Measurements from ENCODE around the gene MVB12B.

- TF ChIP-seq POLR2AphosphoS5 (IDR thresholded peaks at IDR 0.05; ENCODE audit: low read depth, low read length) = no peak
- TF ChIP-seq, protein P1, sequence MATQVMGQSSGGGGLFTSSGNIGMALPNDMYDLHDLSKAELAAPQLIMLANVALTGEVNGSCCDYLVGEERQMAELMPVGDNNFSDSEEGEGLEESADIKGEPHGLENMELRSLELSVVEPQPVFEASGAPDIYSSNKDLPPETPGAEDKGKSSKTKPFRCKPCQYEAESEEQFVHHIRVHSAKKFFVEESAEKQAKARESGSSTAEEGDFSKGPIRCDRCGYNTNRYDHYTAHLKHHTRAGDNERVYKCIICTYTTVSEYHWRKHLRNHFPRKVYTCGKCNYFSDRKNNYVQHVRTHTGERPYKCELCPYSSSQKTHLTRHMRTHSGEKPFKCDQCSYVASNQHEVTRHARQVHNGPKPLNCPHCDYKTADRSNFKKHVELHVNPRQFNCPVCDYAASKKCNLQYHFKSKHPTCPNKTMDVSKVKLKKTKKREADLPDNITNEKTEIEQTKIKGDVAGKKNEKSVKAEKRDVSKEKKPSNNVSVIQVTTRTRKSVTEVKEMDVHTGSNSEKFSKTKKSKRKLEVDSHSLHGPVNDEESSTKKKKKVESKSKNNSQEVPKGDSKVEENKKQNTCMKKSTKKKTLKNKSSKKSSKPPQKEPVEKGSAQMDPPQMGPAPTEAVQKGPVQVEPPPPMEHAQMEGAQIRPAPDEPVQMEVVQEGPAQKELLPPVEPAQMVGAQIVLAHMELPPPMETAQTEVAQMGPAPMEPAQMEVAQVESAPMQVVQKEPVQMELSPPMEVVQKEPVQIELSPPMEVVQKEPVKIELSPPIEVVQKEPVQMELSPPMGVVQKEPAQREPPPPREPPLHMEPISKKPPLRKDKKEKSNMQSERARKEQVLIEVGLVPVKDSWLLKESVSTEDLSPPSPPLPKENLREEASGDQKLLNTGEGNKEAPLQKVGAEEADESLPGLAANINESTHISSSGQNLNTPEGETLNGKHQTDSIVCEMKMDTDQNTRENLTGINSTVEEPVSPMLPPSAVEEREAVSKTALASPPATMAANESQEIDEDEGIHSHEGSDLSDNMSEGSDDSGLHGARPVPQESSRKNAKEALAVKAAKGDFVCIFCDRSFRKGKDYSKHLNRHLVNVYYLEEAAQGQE (IDR thresholded peaks at IDR 0.05; ENCODE audit: insufficient read depth in 1 of 2, low read depth in 2 of 2, low read length in 2 of 2) = no peak
These were observed 30.4 kb downstream of the MVB12B start for GRCh38 chr9:126357074-126357473.

All from PFSK-1 (cell line).